T47D (cell line): ENCODE data around the gene HOXA3.

Experiments
- DNase-seq, 2 experiments: peaks; one replicate each; pipeline versions ENCODE4 v3.0.0 to v3.0.0-alpha.2; 2011 to 2012; ENCODE audit warnings: low read depth in 1 of 2, low spot score in 1 of 2
- JUND ChIP-seq: IDR thresholded peaks from 2 replicates; pipeline ENCODE4 v1.6.1; 2012; ENCODE audit warnings: low read depth
- in situ Hi-C: cut with HindIII; loops from 2 replicates; pipeline ENCODE4 v1.10.0; 2016; ENCODE audit warnings: low sequenced_read_pairs, low pct_unique_long_range_greater_than_20kb

The HOXA3 gene

GRCh38 chr7:27151931-27152815, at the start of gene HOXA3:
Gene HOXA3 (minus strand): TSS chr7:27152583. CDS start chr7:27110640, 41,943 bp downstream.
- no peak for TF ChIP-seq JUND
- no peak for DNase-seq
- in situ Hi-C loops: no loop called here

- in situ Hi-C loops: no loop called here
- TF ChIP-seq JUND: no peak
- DNase-seq: no peak
Measured at GRCh38 chr7:27201580-27202017, 49.2 kb upstream of the HOXA3 start.

GRCh38 chr7:27200761-27201579, 48.6 kb upstream of the HOXA3 start:
- in situ Hi-C loops: no loop called here
- DNase-seq: no peak
- no peak for TF ChIP-seq JUND

- in situ Hi-C loops: no loop called here
- TF ChIP-seq JUND: no peak
- no peak for DNase-seq
Measured at GRCh38 chr7:27199849-27200760, 47.7 kb upstream of the HOXA3 start, which contains the start of gene HOXA13. Gene HOXA13 (minus strand): TSS chr7:27200091. CDS start chr7:27200077, 14 bp downstream.

- no peak for TF ChIP-seq JUND
- DNase-seq: no peak
- in situ Hi-C loops: no loop called here
Measured at GRCh38 chr7:27198871-27199801, 46.8 kb upstream of the HOXA3 start.

GRCh38 chr7:27198138-27198841, 45.9 kb upstream of the HOXA3 start:
- in situ Hi-C loops: no loop called here
- no peak for TF ChIP-seq JUND
- no peak for DNase-seq

- in situ Hi-C loops: no loop called here
- no peak for TF ChIP-seq JUND
Measured at GRCh38 chr7:27197137-27198042, 45.0 kb upstream of the HOXA3 start.

GRCh38 chr7:27196287-27196767, 43.9 kb upstream of the HOXA3 start:
- DNase-seq: peak; percentile 80 to 97
- in situ Hi-C loops: no loop called here
- no peak for TF ChIP-seq JUND

More at GRCh38 chr7:27197137-27198042, 45.0 kb upstream of the HOXA3 start:
- no peak for DNase-seq

- no peak for DNase-seq
- in situ Hi-C loops: no loop called here
- TF ChIP-seq JUND: no peak
Measured at GRCh38 chr7:27194686-27195379, 42.5 kb upstream of the HOXA3 start.
